Small intestine (tissue), 7 donors: Measurements from ENCODE around the gene ZNF417. TPM values are rescaled to one million over a fixed set of nuclear protein-coding genes. Genes with fewer than 3 reads are reported as not detected.
A peak's percentile ranks its signal among the peaks of the same experiment; 100 is the strongest.

ENCODE experiments used
- DNase-seq, 2 donors: peaks; one replicate each; pipeline versions ENCODE4 v3.0.0 to v3.0.0-alpha.2; 2013
- FAIRE-seq: peaks from 2 replicates; lab custom pipeline; 2012; peaks lifted over from hg19 to GRCh38; lab: Jason Lieb, UNC
- H3K27ac ChIP-seq, 3 donors: one replicate each; pipeline ENCODE4 v1.5.1; 2013; ENCODE audit warnings: low read length in 2 of 3, mild to moderate bottlenecking in 2 of 3, control low read depth in 1 of 3, inconsistent platforms in 1 of 3, low read depth in 1 of 3, moderate library complexity in 1 of 3
- H3K27me3 ChIP-seq, 3 donors: one replicate each; pipeline ENCODE4 v1.6.1; 2013; ENCODE audit warnings: low read length in 3 of 3, inconsistent platforms in 1 of 3; ENCODE audit not compliant: control insufficient read depth in 3 of 3, insufficient read depth in 3 of 3
- H3K36me3 ChIP-seq, 3 donors: one replicate each; pipeline ENCODE4 v1.6.1; 2013; ENCODE audit warnings: low read length in 3 of 3, inconsistent platforms in 1 of 3, low read depth in 1 of 3, mild to moderate bottlenecking in 1 of 3, moderate library complexity in 1 of 3; ENCODE audit not compliant: control insufficient read depth in 3 of 3, insufficient read depth in 2 of 3
- H3K4me1 ChIP-seq, 3 donors: one replicate each; pipeline ENCODE4 v1.6.1; 2013; ENCODE audit warnings: low read length in 2 of 3, inconsistent platforms in 1 of 3, low read depth in 1 of 3, mild to moderate bottlenecking in 1 of 3, moderate library complexity in 1 of 3; ENCODE audit not compliant: control insufficient read depth in 3 of 3, insufficient read depth in 2 of 3
- H3K4me3 ChIP-seq, 3 donors: one replicate each; pipeline ENCODE4 v1.5.1; 2013; ENCODE audit warnings: low read length in 3 of 3, control low read depth in 1 of 3, inconsistent platforms in 1 of 3, low read depth in 1 of 3, mild to moderate bottlenecking in 1 of 3, moderate library complexity in 1 of 3
- H3K9me3 ChIP-seq, 2 donors: one replicate each; pipeline ENCODE4 v1.6.1; 2013; ENCODE audit warnings: low read depth in 1 of 2, low read length in 1 of 2; ENCODE audit not compliant: control insufficient read depth in 2 of 2, insufficient read depth in 1 of 2
- WGBS, 3 donors: extraction: QIAGEN DNeasy Blood & Tissue Kit; methylation state at CpG; one replicate each; pipeline ENCODE4 v1.1.7; 2013; 5-methylcytosine and 5-hydroxymethylcytosine counted together
- polyA plus RNA-seq, 4 donors: library from polyadenylated mRNA; stranded (reverse) in 3 of 4; unstranded in 1 of 4; fragments of 200-250 nt in 3 of 4; fragments of 120-200 nt in 1 of 4; gene quantifications; one replicate each; pipeline versions ENCODE4 v1.2.1 to v1.2.3, GENCODE V29; 2013
- donor health status: healthy with polysubstance abuse.
- donor health status: control.
- donor health status: control.
- donor health status: Bipolar disorder and iron deficiency.
- donor health status: healthy.

Gene ZNF417
- polyA plus RNA-seq, 4 donors: 1.6 to 24.0 (median 3.4) TPM

- DNase-seq (no peak), FAIRE-seq (no peak)
- H3K27me3 ChIP-seq: no peaks in the 10 kb centered on the region
- H3K27ac ChIP-seq: peak overlapping the region in 2 of 3 donors; percentile 70 to 86
- peaks cover 12 to 69% of the 10 kb centered on the region in 2 donors for H3K9me3 ChIP-seq
- WGBS, 3 donors: 1 to 3% (median 3%) methylated on average over 18 of the region's 18 CpGs
- H3K36me3 ChIP-seq: peaks cover 5 to 25% (median 17%) of the 10 kb centered on the region in 3 donors
- H3K4me1 ChIP-seq: peaks cover 0 to 8% (median 6%) of the 10 kb centered on the region in 3 donors
- peak overlapping the region; percentile 74 to 82 (median 78) for H3K4me3 ChIP-seq
Observed at GRCh38 chr19:57947088-57947418, 30.7 kb upstream of the ZNF417 start.

- Histone ChIP-seq H3K27me3 (no peaks in the 10 kb centered on the region), H3K4me3 (peak overlapping the region in 2 of 3 donors; percentile 78 to 82), H3K27ac (no peak overlapping the region), H3K9me3 (peaks cover 17 to 76% of the 10 kb centered on the region in 2 donors), H3K36me3 (peaks cover 8 to 26% (median 23%) of the 10 kb centered on the region in 3 donors), H3K4me1 (peaks cover 0 to 8% (median 6%) of the 10 kb centered on the region in 3 donors)
- FAIRE-seq (no peak), DNase-seq (no peak)
- WGBS, 3 donors: 56 to 84% (median 69%) methylated on average over 2 of the region's 2 CpGs
Observed at GRCh38 chr19:57946316-57946715, 29.9 kb upstream of the ZNF417 start.

- H3K9me3 ChIP-seq: peaks cover 19 to 73% of the 10 kb centered on the region in 2 donors
Observed at GRCh38 chr19:57941593-57941992, 25.2 kb upstream of the ZNF417 start.

GRCh38 chr19:57935731-57936130 is 19.3 kb upstream of the ZNF417 start:
- Histone ChIP-seq H3K27me3 (no peaks in the 10 kb centered on the region), H3K27ac (no peak overlapping the region), H3K4me3 (no peak overlapping the region), H3K36me3 (peaks cover under 1 to 24% (median 4%) of the 10 kb centered on the region in 3 donors), H3K4me1 (no peaks in the 10 kb centered on the region), H3K9me3 (peaks cover 5 to 68% of the 10 kb centered on the region in 2 donors)
- DNase-seq: no peak
- FAIRE-seq: no peak
- WGBS, 3 donors: 88 to 93% (median 91%) methylated on average over 12 of the region's 12 CpGs

More at GRCh38 chr19:57941593-57941992, 25.2 kb upstream of the ZNF417 start:
- Histone ChIP-seq H3K4me1 (peaks cover 0 to 4% (median 3%) of the 10 kb centered on the region in 3 donors), H3K4me3 (no peak overlapping the region), H3K27ac (no peak overlapping the region), H3K36me3 (peaks cover 14 to 36% (median 33%) of the 10 kb centered on the region in 3 donors), H3K27me3 (no peaks in the 10 kb centered on the region)
- FAIRE-seq: no peak
- 96 to 99% (median 98%) methylated on average over 3 of the region's 3 CpGs for WGBS, 3 donors
- DNase-seq: no peak

GRCh38 chr19:57934820-57935665 is 18.7 kb upstream of the ZNF417 start, which contains the start of gene ZNF418:
ZNF418 (minus strand) TSS chr19:57935402; CDS start chr19:57933822, 1,580 bp downstream.
- H3K9me3 ChIP-seq: peaks cover 5 to 74% of the 10 kb centered on the region in 2 donors
- H3K27ac ChIP-seq: peak within 1 kb of the TSS in 2 of 3 donors; percentile 68 to 77
- WGBS, 3 donors: 5 to 18% (median 17%) methylated on average over 54 of the region's 54 CpGs

GRCh38 chr19:57927587-57927986 is 11.2 kb upstream of the ZNF417 start:
- Histone ChIP-seq H3K36me3 (peaks cover 0 to 44% (median 0%) of the 10 kb centered on the region in 3 donors), H3K4me3 (no peak overlapping the region), H3K9me3 (peaks cover 0 to 93% of the 10 kb centered on the region in 2 donors), H3K27me3 (no peaks in the 10 kb centered on the region), H3K27ac (no peak overlapping the region), H3K4me1 (no peaks in the 10 kb centered on the region)
- no peak for DNase-seq
- no peak for FAIRE-seq
- WGBS, 3 donors: 94 to 99% (median 97%) methylated on average over 4 of the region's 4 CpGs

More at GRCh38 chr19:57934820-57935665, 18.7 kb upstream of the ZNF417 start, which contains the start of gene ZNF418:
- H3K4me1 ChIP-seq: no peaks in the 10 kb centered on the region
- FAIRE-seq: no peak
- peak within 1 kb of the TSS; percentile 47 to 82 (median 58) for H3K4me3 ChIP-seq
- peaks cover 0 to 25% (median 4%) of the 10 kb centered on the region in 3 donors for H3K36me3 ChIP-seq
- peak; percentile 74 to 89 for DNase-seq
- H3K27me3 ChIP-seq: no peaks in the 10 kb centered on the region

GRCh38 chr19:57914531-57914930 is 1.9 kb downstream of the ZNF417 start:
- H3K4me1 ChIP-seq: peaks cover 0 to 5% (median 0%) of the 10 kb centered on the region in 3 donors
- FAIRE-seq (no peak), DNase-seq (peak; percentile 75 to 76)
- no peaks in the 10 kb centered on the region for H3K27me3 ChIP-seq
- peaks cover 8 to 30% (median 16%) of the 10 kb centered on the region in 3 donors for H3K36me3 ChIP-seq
- H3K27ac ChIP-seq: peak overlapping the region in 1 of 3 donors; percentile 58
- WGBS, 3 donors: 46 to 67% (median 49%) methylated on average over 3 of the region's 3 CpGs
- H3K9me3 ChIP-seq: peaks cover 1 to 34% of the 10 kb centered on the region in 2 donors
- no peak overlapping the region for H3K4me3 ChIP-seq

GRCh38 chr19:57907394-57907793 is 9.0 kb downstream of the ZNF417 start:
- H3K9me3 ChIP-seq: peaks cover 1 to 56% of the 10 kb centered on the region in 2 donors
- H3K27me3 ChIP-seq: no peaks in the 10 kb centered on the region
- no peak for DNase-seq
- peaks cover 8 to 35% (median 16%) of the 10 kb centered on the region in 3 donors for H3K36me3 ChIP-seq
- H3K27ac ChIP-seq: no peak overlapping the region
- no peak overlapping the region for H3K4me3 ChIP-seq
- H3K4me1 ChIP-seq: peaks cover 0 to 10% (median 2%) of the 10 kb centered on the region in 3 donors
- 92 to 99% (median 97%) methylated on average over 3 of the region's 3 CpGs for WGBS, 3 donors
- FAIRE-seq: no peak
